ENCODE data around the gene SLC43A1. TPM values are rescaled to one million over a fixed set of nuclear protein-coding genes. Genes with fewer than 3 reads are reported as not detected.
"Not testable (repeated sequence)": the region's sequence is repeated elsewhere in the genome, so short reads cannot be mapped to it uniquely, and the experiment has no call there.

The SLC43A1 gene
- total RNA-seq, 1 donor from 2014 or later = 13.2 TPM

DNA sequence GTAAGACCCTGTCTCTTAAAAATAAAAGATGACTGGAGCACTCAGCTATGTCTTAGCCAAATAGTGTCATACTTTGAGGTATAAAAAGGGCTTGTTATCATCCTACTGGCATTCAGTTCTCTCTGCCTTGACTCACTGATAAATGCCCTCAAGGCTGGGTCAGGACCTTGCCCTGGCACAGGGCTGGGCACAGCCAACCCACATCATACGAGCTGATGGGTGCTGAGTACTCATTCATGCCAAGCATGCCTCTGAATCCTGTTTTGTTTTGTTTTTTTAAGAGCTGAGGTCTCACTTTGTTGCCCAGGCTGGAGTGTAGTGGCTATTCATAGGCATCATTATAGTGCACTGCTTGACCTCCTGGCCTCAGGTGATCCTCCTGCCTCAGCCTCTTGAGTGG lies 23.8 kb upstream of the SLC43A1 start:
- intact Hi-C loops (cut with DNase I) = no loop called here
- Histone ChIP-seq H3K27ac (no peak overlapping the region), H3K36me3 (no peaks in the 10 kb centered on the region), H3K4me3 (no peak overlapping the region), H3K27me3 (ENCODE audit: low read depth) (no peaks in the 10 kb centered on the region), H3K4me1 (no peaks in the 10 kb centered on the region), H3K9me3 (no peaks in the 10 kb centered on the region)
- DNase-seq = no peak
- TF ChIP-seq, protein P1, sequence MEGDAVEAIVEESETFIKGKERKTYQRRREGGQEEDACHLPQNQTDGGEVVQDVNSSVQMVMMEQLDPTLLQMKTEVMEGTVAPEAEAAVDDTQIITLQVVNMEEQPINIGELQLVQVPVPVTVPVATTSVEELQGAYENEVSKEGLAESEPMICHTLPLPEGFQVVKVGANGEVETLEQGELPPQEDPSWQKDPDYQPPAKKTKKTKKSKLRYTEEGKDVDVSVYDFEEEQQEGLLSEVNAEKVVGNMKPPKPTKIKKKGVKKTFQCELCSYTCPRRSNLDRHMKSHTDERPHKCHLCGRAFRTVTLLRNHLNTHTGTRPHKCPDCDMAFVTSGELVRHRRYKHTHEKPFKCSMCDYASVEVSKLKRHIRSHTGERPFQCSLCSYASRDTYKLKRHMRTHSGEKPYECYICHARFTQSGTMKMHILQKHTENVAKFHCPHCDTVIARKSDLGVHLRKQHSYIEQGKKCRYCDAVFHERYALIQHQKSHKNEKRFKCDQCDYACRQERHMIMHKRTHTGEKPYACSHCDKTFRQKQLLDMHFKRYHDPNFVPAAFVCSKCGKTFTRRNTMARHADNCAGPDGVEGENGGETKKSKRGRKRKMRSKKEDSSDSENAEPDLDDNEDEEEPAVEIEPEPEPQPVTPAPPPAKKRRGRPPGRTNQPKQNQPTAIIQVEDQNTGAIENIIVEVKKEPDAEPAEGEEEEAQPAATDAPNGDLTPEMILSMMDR (IDR thresholded peaks at IDR 0.05) = no peak
- no peak for ATAC-seq

DNA sequence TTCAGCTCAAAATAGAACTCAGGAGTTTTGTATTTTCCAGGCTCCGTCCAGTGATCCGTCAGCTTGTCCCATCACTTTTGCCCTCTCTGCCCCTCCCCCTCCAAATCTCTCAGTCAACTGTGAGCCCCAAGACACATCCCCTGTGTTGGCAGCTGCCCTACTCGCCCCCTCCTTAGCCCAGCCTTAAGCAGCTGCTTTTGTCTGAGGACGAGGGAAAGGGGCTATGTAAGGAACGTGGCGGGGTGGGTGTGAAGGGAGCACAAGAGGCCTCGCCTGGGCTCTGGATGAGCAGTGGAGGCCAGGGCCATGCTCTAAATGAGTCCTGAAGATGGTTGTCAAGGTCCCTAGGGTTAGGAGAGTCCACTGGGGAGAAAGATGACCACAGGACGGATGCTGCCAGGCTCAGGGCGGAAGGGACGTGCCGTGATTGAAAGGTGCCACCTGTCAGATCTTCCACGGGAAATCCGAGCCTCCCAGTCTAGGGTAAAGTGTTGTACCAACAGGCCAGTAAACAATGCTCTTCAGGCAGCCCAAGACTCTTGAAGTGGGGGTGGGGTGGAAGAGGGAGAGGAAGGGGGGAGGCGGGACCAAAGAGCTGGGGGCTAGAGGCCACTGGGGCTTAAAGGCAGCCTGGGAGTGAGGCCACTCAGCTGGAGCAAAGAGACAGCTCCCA lies 21.6 kb upstream of the SLC43A1 start, which contains the start of gene SMTNL1:
Gene SMTNL1 (plus strand): TSS at position 649 of the 673 bp plus-strand sequence. CDS start 5,048 bp downstream, outside the sequence.
- H3K4me3 ChIP-seq = no peak within 1 kb of the TSS
- intact Hi-C loops (cut with DNase I) = no loop called here
- H3K36me3 ChIP-seq = no peaks in the 10 kb centered on the region
- H3K27me3 ChIP-seq (ENCODE audit: low read depth) = no peaks in the 10 kb centered on the region
- H3K9me3 ChIP-seq = no peaks in the 10 kb centered on the region
- DNase-seq = no peak
- TF ChIP-seq, protein P1 (IDR thresholded peaks at IDR 0.05) = no peak
- ATAC-seq = peak in 1 of 2 donors; percentile 23
- H3K4me1 ChIP-seq = no peaks in the 10 kb centered on the region
- H3K27ac ChIP-seq = no peak within 1 kb of the TSS

DNA sequence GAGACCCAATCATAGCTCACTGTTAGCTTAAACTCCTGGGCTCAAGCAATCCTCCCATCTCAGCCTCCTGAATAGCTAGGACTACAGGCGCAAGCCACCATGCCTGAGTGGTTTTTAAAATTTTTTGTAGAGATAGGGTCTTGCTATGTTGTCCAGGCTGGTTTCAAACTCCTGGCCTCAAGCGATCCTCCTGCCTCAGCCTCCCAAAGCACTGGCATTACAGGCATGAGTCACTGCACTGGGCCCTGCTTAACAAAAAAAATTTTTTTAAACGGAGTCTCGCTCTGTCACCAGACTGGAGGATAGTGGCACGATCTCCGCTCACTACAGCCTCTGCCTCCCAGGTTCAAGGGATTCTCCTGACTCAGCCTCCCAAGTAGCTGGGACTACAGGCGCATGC lies 18.9 kb upstream of the SLC43A1 start:
- ATAC-seq; intact Hi-C loops (cut with DNase I); H3K9me3 ChIP-seq: not testable (repeated sequence)

DNA sequence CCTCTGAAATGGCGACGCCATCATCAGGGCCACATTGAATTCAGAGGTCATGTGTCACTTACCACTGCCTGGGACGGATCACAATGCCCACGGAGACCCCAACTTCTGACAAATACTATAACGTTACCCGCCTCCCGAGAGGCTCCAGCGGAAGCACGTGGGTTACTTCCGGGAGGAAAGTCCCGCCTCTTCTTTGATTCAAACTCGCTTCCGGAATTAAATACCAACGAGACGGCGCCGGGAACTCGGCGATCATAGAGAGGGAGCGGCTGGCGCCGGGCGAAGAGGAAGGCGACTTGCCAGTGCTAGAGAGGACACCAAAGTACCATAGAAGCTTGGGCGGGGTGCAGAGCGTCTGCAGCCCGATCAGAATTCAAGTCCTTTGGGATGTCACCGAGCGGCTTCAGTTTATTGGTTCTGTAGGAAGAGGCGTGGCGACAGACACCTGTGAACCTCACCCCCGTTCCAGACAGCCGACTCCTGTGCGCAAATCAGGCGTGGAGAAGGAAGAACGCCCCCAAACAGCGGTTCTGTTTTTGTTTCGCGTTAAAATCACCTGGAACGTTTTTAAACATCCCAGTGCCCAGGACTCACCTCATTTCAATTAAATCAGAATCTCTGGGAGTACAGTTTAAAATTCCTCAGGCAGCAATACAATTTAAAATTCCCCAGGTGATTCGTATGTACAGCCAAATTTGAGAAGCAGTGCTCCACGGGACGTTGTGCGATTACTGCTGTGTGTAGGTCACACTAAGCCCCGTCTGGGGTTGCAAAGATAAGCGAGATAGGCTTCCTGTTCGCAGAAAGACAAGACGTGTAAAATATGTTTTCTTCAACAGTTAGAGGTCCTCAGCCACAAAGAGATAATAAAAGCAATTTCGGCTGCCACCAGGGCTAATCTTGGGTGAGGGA lies 15.3 kb upstream of the SLC43A1 start, which contains the start of gene TIMM10:
Gene TIMM10 (minus strand): TSS at position 159 of the 912 bp plus-strand sequence. CDS start 565 bp downstream, outside the sequence.
- Histone ChIP-seq H3K36me3 (peaks cover 15% of the 10 kb centered on the region), H3K4me1 (peaks cover 19% of the 10 kb centered on the region), H3K27ac (peak within 1 kb of the TSS; percentile 75), H3K4me3 (peak within 1 kb of the TSS; percentile 69), H3K27me3 (ENCODE audit: low read depth) (no peaks in the 10 kb centered on the region), H3K9me3 (no peaks in the 10 kb centered on the region)
- TF ChIP-seq, protein P1 (IDR thresholded peaks at IDR 0.05) = no peak
- intact Hi-C loops (cut with DNase I) = no loop called here
- ATAC-seq (peak; percentile 98), DNase-seq (peak; percentile 97)

More for the DNA sequence above, 18.9 kb upstream of the SLC43A1 start:
- peaks cover 13% of the 10 kb centered on the region for H3K4me1 ChIP-seq
- H3K27me3 ChIP-seq (ENCODE audit: low read depth); DNase-seq; H3K36me3 ChIP-seq; H3K27ac ChIP-seq; H3K4me3 ChIP-seq: not testable (repeated sequence)

DNA sequence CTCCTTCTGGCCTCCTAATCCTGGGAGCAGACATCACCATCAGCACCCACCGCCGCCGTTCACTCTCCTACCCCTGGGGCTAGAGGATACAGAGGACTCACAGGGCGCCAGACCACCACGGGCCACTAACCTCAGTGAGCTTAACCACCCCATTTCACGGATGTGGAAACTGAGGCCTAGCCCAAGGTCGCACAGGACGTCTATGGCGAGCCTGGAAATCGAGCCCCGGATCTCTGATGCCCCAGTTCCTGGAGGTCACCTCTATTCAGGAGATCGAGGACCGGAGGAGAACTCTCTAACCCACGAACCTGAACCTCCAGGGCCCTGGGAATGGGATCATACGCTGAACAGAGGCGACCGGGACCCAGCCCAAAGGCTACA lies 14.7 kb upstream of the SLC43A1 start:
- peak in 1 of 2 donors; percentile 17 for ATAC-seq

More for the DNA sequence above, 14.7 kb upstream of the SLC43A1 start:
- peak overlapping the region; percentile 75 for H3K27ac ChIP-seq
- H3K36me3 ChIP-seq = peaks cover 15% of the 10 kb centered on the region
- peak; percentile 51 for DNase-seq
- H3K4me3 ChIP-seq = peak overlapping the region; percentile 69
- TF ChIP-seq, protein P1 (IDR thresholded peaks at IDR 0.05) = no peak
- intact Hi-C loops (cut with DNase I) = no loop called here
- H3K4me1 ChIP-seq = peaks cover 19% of the 10 kb centered on the region
- no peaks in the 10 kb centered on the region for H3K27me3 ChIP-seq (ENCODE audit: low read depth)
- H3K9me3 ChIP-seq = no peaks in the 10 kb centered on the region
